T-helper 1 cell treated with Interleukin-12 subunit alpha and Interleukin-12 subunit beta and Interleukin-4 antibody, amounts not matched to agents 30 ng/mL and 1 ng/mL, for 36 hours (primary cell): ENCODE measurements around the gene KRTAP20-3. TPM values are rescaled to one million over a fixed set of nuclear protein-coding genes. Genes with fewer than 3 reads are reported as not detected.

ENCODE experiments used
- intact Hi-C: fragments of 100-400 bp; cut with micrococcal nuclease; formaldehyde crosslinking; loops from one replicate; pipeline ENCODE4 v1.15.1; 2024
- total RNA-seq: library from RNA; stranded (reverse); gene quantifications from 2 replicates; pipeline ENCODE4 v1.2.3, GENCODE V29; 2022

KRTAP20-3 gene
- total RNA-seq, result not detected in 2 replicates

DNA sequence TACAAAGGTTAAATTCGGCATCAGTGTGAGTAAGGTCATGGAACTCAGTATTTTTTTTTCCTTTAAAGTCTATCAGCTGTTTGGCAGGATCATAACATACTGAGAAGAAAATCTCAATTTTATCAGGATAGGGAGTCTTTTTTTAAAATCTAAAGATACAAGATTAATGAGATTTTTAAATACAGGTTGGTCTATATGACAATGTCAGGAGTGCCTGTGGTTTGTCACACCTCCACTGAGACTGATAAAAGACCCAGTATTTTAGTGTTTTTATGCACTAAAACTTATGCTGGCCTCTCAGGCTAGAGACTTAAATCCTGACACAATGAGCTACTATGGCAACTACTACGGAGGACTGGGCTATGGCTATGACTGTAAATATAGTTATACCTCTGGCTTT, at the start of gene KRTAP20-3:
TSS of gene KRTAP20-3 (plus strand) at position 301 of the 400 bp plus-strand sequence.
- intact Hi-C loops, result no loop called here

DNA sequence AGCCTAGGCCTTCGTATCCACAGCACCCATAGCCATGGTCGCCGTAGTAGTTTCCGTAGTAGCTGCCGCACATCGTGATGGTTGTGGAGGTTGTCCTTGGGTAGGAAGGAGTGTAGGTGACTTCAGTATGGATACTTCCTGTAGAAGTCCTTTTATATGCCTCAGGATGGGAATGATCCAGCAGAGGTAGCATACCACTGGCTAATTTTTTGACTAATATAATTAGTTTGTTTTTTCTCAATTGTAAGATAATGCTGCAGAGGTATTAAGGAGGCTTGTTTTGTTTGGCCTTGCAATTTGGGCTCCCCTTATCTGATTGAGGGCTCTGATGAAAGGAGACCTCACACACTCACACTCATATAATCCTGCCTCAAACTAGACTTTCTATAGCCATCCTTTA, 43.9 kb upstream of the KRTAP20-3 start, which contains the start of gene KRTAP6-2:
TSS of gene KRTAP6-2 (minus strand) at position 101 of the 400 bp plus-strand sequence. CDS start at position 73, 28 bp downstream.
- intact Hi-C loops, result no loop called here

DNA sequence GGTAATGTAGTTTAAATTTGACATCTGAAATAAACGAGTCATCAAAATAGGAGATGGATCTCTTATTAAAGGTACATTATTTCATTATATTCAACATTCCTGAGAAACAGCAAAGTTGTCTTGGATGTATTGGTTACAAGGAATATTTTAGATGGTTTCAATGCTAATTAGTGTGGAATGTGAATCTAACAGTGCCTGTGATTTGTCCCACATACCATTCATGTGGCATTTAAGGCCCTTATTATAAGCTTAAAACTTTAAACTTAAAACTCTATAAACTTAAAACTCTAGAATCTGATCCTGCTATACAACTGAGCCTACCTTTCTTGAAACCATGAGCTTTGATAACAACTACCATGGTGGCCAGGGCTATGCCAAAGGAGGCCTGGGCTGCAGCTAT, 41.9 kb upstream of the KRTAP20-3 start, which contains the start of gene KRTAP22-1:
TSS of gene KRTAP22-1 (plus strand) at position 301 of the 400 bp plus-strand sequence.
- intact Hi-C loops, result no loop called here

DNA sequence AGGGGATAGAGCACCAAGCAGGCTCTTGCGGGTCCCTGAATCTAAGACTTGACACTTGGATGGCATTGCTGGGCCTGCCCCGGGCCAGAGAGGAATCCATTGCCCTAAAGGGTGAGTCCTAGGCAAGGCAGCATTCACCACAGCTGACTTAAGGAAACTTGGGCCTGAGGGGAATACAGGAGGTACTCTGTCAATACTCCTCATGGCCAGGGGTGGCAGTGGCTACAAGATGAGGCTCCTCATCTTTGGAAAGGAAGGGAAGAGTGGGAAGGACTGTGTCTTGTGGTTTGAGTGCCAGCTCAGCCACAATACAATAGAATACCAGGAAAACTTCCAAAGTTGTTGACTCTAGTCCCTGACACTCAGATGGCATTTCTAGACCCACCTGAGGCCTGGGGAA, 36.7 kb upstream of the KRTAP20-3 start:
- intact Hi-C loops, result no loop called here

DNA sequence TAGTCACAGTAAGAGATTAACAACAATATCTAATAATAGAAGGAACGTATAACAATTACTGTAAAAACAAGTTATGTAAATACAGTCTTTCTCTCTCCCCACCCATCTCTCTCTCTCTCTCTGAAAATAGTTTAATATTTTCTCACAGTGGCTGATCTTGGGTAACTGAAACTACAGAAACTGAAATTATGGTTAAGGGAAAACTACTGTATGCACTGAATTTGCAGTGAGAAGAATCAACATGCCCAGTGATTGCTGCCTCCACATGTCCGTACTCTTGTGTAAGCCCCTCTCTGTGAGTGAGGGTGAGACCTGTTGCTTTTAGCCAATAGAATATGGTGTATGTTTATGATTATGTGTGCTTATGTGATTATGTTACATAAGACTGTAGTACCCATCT, 30.5 kb upstream of the KRTAP20-3 start:
- intact Hi-C loops, result no loop called here

DNA sequence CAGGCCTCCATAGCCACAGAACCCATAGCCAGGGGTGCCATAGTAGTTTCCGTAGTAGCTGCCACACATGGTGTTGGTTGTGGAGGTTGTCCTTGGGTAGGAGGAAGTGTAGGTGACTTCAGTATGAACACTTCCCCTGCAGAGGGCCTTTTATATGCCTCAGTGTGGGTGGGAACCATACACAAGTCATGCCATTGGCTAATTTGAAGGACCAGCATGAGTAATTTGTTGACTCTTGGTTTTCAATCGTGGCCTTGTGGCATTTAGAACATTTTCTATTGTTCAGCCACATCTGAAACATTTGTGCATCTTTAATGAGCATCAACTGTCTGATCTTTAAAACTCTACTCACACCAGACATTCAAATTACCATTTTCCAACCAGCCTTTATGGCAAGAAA, 28.8 kb upstream of the KRTAP20-3 start, which contains the start of gene KRTAP6-1:
TSS of gene KRTAP6-1 (minus strand) at position 95 of the 400 bp plus-strand sequence. CDS start at position 69, 26 bp downstream.
- intact Hi-C loops, result no loop called here

DNA sequence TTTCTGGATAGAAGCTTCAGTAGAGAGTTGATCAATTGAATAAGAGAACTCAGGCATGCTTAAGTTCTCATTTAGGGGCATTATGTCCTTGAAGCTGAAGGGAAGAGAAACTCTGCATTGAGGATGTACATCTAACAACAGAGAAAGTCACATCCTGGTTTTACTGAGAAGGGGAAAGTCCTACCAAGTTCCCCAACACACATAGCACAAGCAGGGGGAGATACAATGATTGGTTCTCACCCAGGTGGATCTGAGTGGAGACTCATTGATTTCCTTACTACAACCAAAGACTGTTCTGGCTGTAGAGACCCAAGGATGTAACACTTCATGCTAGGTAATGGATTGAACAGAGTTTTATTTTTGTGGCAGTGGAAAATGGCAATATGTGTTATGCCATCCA, 27.5 kb upstream of the KRTAP20-3 start:
- intact Hi-C loops, result no loop called here

DNA sequence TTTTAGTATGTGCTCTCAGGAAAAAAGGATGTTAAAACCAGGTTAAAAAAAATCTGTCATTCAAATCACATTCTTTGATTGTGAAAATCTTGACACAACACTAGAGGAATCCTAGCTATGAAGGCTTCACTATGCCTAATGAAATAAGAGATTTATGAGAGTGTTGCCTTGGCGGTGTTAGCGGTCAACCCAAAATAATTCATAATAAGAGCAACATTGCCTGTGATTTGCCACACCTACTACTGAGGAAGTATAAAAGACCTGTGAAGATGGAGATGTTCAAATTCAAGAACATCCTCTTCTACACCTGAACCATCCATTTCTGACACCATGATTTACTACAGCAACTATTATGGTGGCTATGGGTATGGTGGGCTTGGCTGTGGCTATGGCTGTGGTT, 26.5 kb upstream of the KRTAP20-3 start, which contains the start of gene KRTAP20-1:
TSS of gene KRTAP20-1 (plus strand) at position 301 of the 400 bp plus-strand sequence. CDS start at position 331, 30 bp downstream.
- intact Hi-C loops, result no loop called here

DNA sequence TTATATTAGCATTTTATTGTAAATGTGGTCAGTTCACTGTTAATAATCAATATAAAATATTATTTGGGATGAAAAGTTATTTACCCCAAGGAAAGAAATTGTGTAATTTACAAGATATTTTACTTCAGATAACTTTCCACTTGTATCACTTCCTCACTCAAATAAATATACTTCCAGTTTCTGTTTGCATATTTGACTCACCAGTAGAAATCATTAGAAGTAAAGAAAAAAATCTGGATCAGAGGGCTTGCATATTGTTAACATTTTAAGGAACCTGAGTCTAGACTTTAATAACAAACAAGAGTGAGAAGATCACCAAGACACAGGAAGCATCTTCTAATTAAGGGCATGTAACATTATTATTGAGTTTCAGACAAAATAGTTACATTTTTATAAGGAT, 22.6 kb upstream of the KRTAP20-3 start:
- intact Hi-C loops, result no loop called here

DNA sequence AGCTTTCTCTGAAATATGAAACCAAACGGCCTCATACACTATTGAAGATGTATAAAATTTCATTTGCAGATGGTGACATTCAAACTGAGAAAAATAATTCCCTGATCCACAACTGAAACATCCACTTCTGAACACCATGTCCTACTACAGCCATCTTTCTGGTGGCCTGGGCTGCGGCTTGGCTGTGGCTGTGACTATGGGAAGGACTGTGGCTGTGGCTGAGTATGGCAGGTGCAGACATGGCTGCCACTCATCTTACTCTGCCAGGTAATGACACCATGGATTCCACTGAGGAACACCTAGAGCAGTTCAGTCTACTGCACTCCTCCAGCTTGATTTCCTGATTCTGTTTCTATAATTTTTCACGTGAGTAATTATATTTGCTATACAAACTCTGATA, 22.1 kb upstream of the KRTAP20-3 start, which contains the start of gene KRTAP20-4:
TSS of gene KRTAP20-4 (plus strand) at position 106 of the 400 bp plus-strand sequence.
- intact Hi-C loops, result no loop called here

DNA sequence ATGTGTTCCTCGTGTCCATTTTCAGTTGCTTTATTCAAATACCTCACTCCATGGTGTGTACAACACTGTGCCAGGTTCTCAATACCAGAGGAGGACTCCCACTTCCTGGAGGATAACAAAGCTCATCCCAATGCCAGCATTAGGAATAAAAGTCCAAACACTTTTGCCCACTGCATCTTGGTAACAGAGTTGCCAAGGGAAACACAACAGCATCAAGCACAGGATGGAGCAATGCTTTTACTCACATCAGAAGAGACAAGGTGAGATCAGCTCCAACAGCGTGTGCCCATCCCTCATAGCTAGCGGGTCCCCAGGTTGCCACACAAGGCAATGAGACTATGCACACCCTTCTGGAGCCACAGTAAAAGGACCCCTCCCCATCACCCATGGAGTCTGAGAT, 19.3 kb upstream of the KRTAP20-3 start:
- intact Hi-C loops, result no loop called here

DNA sequence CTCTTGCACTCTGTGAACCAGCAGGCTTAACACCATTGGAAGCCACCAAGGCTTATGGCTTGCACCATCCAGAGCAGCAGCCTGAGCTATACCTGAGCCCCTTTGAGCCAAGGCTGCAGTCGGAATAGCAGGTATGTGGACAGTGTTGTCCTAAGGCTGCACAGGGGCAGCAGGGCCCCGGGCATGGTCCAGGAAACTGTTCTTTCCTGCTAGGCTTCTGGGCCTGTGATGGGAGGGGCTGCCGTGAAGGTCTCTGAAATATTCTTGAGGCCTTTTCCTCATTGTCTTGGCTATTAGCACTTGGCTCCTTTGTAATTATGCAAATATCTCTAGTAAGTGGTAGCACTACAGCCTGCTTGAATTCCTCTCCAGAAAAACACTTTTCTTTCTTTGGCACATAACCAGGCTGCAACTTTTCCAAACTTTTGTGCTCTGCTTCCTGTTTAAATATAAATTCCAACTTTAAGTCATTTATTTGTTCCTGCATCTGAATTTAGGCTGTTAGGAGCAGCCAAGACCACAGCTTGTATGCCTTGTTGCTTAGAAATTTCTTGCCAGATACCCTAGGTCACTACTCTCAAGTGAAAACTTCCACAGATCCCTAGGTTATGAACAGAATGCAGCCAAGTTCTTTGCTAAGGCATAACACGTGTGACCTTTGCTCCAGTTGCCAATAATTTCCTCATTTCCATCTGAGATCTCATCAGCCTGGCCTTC, 17.1 kb upstream of the KRTAP20-3 start:
- intact Hi-C loops, result no loop called here

DNA sequence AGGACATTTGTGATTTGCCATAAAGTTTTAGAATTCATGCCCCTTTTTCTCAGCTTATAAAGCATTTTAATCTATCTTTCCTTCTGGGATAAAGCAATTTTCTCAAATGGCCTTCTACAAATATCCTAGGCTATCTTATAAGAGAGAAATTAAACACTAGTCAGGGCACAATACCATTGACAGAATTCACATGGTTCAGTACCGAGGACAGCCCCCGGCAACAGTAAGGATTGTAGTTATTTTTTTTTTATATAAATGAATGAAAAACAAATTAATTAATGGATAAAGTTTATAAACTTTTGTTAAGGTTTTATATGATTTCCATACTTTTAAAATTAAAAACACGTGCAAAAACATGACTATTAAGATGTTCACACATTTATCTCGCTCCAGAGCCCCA, 14.6 kb upstream of the KRTAP20-3 start:
- intact Hi-C loops, result no loop called here

DNA sequence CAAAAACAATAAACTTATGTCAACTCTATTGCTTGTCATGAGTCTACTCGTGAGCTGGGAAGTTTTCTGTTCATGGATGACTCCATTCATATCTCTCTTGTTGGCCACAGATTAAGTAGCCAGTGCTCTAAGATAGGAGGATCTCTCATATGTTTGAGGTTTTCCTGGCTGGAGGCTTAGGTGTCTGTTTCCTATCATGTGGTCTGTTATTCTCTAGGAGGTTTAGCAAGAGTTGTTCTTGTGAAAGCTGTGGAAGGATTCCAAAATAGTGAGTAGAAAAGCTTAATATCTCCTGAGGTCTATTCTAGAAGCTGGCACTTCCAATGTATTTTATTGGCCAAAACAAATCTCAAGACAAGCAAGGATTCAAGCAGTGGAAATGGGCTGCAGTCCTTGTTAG, 13.5 kb upstream of the KRTAP20-3 start:
- intact Hi-C loops, result no loop called here

DNA sequence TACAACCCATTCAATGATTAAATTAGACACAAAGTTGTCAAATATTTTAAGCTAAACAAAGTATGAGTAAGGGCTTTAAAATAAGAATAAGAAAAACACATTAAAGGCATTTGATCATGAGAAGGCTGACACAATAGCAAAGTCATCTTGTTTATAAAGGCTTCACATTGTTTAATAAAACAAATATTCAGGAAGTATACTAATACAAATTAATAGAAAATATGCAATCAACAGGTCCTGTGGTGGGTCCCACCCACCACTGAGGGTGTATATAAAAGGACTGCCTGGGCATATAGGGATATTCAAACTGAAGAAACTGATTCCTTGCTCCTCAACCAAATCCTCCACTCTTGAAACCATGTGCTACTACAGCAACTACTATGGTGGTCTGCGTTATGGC, 7.8 kb upstream of the KRTAP20-3 start, which contains the start of gene KRTAP20-2:
TSS of gene KRTAP20-2 (plus strand) at position 301 of the 400 bp plus-strand sequence. CDS start at position 359, 58 bp downstream.
- intact Hi-C loops, result no loop called here

DNA sequence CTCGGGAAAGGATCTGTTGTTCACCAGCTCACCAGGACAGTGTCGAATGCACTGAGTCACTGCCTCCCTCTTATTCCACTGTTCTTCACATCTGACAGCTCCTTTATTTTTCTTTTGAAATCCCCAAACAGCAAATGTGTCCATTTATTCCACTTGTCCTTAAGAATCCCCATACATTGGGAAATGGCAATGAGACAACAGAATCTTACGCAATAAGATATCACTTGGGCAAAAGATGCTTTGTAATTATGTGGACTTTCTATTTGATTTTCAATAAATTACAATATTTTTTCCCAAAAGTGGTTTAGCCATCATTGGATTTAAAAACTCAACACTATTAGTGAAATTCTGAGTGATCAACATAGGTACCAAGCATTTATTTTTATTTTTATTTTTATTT, 4.0 kb upstream of the KRTAP20-3 start:
- intact Hi-C loops, result no loop called here

DNA sequence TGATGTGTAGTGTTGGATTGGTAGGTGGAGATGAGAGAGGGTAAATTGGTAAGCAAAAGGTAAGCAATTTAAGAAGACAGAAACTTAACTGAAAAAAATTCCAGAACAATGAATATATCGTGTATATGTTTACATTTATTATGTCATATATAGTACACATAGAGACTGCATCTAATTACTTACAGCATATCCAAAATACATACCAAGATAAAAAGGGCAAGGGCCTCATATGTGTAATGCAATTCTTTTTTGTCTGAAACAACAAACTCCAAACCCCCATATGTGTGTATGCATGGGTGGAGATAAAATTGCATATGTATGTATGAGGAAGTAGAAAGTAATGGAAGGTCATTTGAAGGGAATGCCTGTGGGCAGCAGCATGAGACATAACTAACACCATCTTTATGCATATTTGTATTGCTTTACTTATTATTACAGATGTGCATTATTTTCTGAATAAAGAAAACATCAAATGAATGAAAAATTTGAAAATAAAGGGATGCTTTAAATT, 4.3 kb downstream of the KRTAP20-3 start:
- intact Hi-C loops, result no loop called here

DNA sequence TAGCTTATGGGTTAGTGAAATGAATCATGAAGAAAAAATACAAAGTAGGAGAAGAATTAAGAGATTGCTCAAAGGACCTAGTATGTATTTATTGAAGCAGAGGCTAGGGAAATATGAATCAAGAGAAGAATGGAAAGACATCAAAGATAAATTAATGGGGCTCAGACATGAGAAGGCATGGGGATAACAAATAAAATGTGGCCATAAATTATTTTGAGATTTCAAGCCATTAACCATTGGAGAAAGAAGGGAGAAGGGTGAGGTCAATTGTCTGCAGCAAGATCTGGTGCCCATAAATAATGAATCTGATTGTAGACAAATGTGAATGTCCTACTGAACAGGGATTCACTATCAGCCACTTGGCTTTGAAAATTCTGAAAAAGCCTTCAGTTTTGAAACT, 10.2 kb downstream of the KRTAP20-3 start:
- intact Hi-C loops, result no loop called here

DNA sequence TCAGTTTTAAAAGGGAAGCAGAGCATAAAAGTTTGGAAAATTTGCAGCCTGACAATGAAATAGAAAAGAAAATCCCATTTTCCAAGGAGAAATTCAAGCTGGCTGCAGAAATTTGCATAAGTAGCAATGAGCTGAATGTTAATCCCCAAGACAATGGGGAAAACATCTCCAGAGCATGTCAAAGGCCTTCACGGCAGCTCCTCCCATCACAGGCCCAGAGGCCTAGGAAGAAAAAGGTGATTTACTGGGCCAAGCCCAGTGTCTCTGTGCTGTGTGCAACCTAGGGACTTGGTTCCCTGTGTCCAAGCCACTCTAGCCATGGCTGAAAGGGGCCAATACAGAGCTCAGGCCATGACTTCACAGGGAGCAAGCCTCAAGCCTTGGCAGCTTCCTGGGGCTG, 26.1 kb downstream of the KRTAP20-3 start:
- intact Hi-C loops, result no loop called here

DNA sequence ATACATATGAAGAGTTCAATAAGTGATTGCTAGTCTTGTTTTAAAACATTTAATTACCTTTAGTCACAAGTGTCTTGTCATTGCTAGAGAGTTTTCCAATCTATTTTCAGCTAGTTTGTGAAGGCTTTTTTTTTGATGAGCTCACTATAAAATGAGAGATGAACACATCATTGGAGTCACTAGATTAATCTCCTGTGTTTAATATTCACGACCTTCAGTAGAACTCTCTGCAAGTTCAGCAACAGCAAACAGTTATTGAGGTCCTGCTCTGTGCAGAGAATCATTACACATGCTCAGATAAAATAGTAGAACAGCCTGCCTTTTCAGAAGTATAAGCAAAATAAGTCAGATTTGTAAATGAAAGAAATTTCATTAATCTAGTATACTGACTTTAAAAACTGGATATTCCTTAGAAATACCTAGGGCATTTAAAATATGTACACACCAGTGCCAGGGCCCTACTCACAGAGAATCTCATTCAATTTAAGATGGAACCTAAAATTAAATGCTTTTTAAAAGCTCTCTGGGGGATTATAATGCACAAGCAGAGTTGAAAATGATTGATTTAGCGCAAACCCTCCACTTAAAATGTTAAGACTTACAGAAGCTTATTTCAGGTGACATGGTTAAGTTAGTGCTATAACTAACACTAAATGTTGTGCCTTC, 30.5 kb downstream of the KRTAP20-3 start:
- intact Hi-C loops, result no loop called here

DNA sequence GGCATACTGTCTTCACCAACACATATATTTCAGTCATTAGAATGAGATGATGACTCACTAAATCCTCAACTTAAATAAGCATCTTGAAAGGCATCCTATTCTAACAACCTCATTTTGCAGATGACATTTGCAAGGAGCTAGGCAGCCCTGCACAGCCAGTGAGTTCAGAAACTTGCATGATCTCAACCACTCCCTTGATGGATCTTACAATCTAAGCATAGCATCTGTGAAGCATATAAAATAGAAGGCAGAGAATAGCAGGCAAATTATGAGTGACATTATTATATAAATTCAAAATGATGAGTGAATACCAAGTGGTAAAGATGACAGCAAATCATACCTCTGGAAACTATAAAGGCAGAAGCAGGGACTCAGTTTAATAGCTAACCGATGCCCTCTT, 31.6 kb downstream of the KRTAP20-3 start:
- intact Hi-C loops, result no loop called here

DNA sequence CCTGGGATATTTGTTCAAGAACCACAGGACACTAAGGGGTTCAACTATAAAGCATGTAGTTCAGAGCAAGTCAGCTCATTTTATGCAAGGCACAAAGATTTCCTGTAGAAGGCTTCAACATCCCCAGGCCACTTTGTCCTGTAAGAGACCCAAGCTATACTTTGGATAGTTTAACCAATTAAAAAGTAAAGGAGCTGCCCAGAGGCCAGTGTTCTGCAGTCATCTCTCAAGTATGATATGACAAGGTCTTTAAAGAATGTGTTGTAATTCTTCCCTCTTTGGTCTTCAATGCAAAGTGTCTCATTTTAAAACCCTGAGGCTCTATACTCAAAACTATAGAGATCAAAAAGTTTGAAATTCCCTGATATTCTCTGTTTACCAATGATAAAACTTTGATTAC, 34.1 kb downstream of the KRTAP20-3 start:
- intact Hi-C loops, result no loop called here
